Fibroblast of skin of left quadriceps (primary cell): ENCODE data around the gene TULP3.

Source experiments
- DNase-seq, 2 experiments: peaks; one replicate each; pipeline ENCODE4 v3.0.0-alpha.2; 2013; ENCODE audit warnings: low read depth in 2 of 2

The TULP3 gene

GRCh38 chr12:2925322-2925995, 34.8 kb downstream of the TULP3 start:
- DNase-seq, result no peak

- no peak for DNase-seq
These were observed 40.2 kb downstream of the TULP3 start for GRCh38 chr12:2930865-2931264.

- DNase-seq, result no peak
These were observed 42.9 kb downstream of the TULP3 start for GRCh38 chr12:2933586-2933985.

- DNase-seq, result no peak
These were observed 43.7 kb downstream of the TULP3 start for GRCh38 chr12:2934371-2934770.

GRCh38 chr12:2936301-2936700, 45.6 kb downstream of the TULP3 start:
- no peak for DNase-seq

- no peak for DNase-seq
These were observed 46.8 kb downstream of the TULP3 start for GRCh38 chr12:2937500-2937899.

- no peak for DNase-seq
These were observed 48.5 kb downstream of the TULP3 start for GRCh38 chr12:2939191-2939590.

GRCh38 chr12:2940564-2940963, 49.9 kb downstream of the TULP3 start:
- DNase-seq, result no peak

GRCh38 chr12:2941524-2941923, 50.8 kb downstream of the TULP3 start:
- no peak for DNase-seq

- DNase-seq, result no peak
These were observed 53.8 kb downstream of the TULP3 start for GRCh38 chr12:2944401-2945047.

- DNase-seq, result no peak
These were observed 58.7 kb downstream of the TULP3 start for GRCh38 chr12:2949411-2949810.

GRCh38 chr12:2955888-2956287, 65.2 kb downstream of the TULP3 start:
- DNase-seq, result no peak

- no peak for DNase-seq
These were observed 67.2 kb downstream of the TULP3 start for GRCh38 chr12:2957816-2958431.

GRCh38 chr12:2958432-2959191, 67.9 kb downstream of the TULP3 start:
- peak; percentile 51 to 53 for DNase-seq

GRCh38 chr12:2959192-2959504, 68.5 kb downstream of the TULP3 start, which contains the start of gene TEAD4:
Gene TEAD4 (plus strand): TSS chr12:2959397.
- peak; percentile 73 to 78 for DNase-seq

GRCh38 chr12:2959505-2960389, 69.1 kb downstream of the TULP3 start:
- peak; percentile 35 to 44 for DNase-seq

- DNase-seq, result no peak
These were observed 69.8 kb downstream of the TULP3 start for GRCh38 chr12:2960390-2960956.

- DNase-seq, result no peak
These were observed 70.4 kb downstream of the TULP3 start for GRCh38 chr12:2960996-2961616.

GRCh38 chr12:2961705-2962104, 71.0 kb downstream of the TULP3 start:
- no peak for DNase-seq

- DNase-seq, result no peak
These were observed 72.6 kb downstream of the TULP3 start for GRCh38 chr12:2963154-2963759.
